Osteoblast (primary cell): ENCODE results near the gene IL2RG. TPM values are rescaled to one million over a fixed set of nuclear protein-coding genes. Genes with fewer than 3 reads are reported as not detected.
A peak's percentile ranks its signal among the peaks of the same experiment; 100 is the strongest.

Experiments used
- DNase-seq: peaks from one replicate; pipeline ENCODE4 v3.0.0; 2011; ENCODE audit warnings: low spot score, mixed read lengths; ENCODE audit not compliant: insufficient read length; ENCODE audit errors: missing footprints
- H2AFZ ChIP-seq: 2 replicates; pipeline ENCODE4 v1.6.0; 2011; ENCODE audit warnings: mild to moderate bottlenecking, low read length
- H3K27ac ChIP-seq: 2 replicates; pipeline ENCODE4 v1.5.1; 2011; ENCODE audit warnings: mild to moderate bottlenecking, low read depth, low read length, moderate library complexity
- H3K27me3 ChIP-seq: 2 replicates; pipeline ENCODE4 v1.6.0; 2012; ENCODE audit warnings: mild to moderate bottlenecking, control low read depth, inconsistent platforms, low read length, moderate library complexity; ENCODE audit not compliant: insufficient read depth
- H3K36me3 ChIP-seq: 2 replicates; pipeline ENCODE4 v1.5.1; 2011; ENCODE audit warnings: mild to moderate bottlenecking, low read length, control low read depth, moderate library complexity; ENCODE audit not compliant: insufficient read depth
- H3K4me1 ChIP-seq: 2 replicates; pipeline ENCODE4 v1.5.1; 2011; ENCODE audit warnings: mild to moderate bottlenecking, low read length, control low read depth, moderate library complexity; ENCODE audit not compliant: insufficient read depth
- H3K4me2 ChIP-seq: 2 replicates; pipeline ENCODE4 v1.6.0; 2011; ENCODE audit warnings: mild to moderate bottlenecking, low read length; ENCODE audit not compliant: insufficient read depth
- H3K4me3 ChIP-seq: fragments of 200-600 bp; sonication (generic); 3 replicates; pipeline ENCODE4 v1.5.1; 2012; ENCODE audit warnings: mild to moderate bottlenecking, low read length, inconsistent platforms; ENCODE audit not compliant: insufficient read depth
- H3K79me2 ChIP-seq: 2 replicates; pipeline ENCODE4 v1.6.0; 2012; ENCODE audit warnings: mild to moderate bottlenecking, low read length, control low read depth, inconsistent platforms; ENCODE audit not compliant: insufficient read depth
- H3K9me3 ChIP-seq: 2 replicates; pipeline ENCODE4 v1.5.1; 2011; ENCODE audit warnings: low read depth, low read length, control low read depth
- H4K20me1 ChIP-seq: 2 replicates; pipeline ENCODE4 v1.6.0; 2012; ENCODE audit warnings: mild to moderate bottlenecking, low read length, control low read depth; ENCODE audit not compliant: insufficient read depth
- CTCF ChIP-seq: IDR thresholded peaks from 2 replicates; pipeline ENCODE4 v1.5.1; 2011; ENCODE audit warnings: mild to moderate bottlenecking, low read depth, low read length, moderate library complexity; ENCODE audit errors: extremely low read depth
- total RNA-seq: library from RNA; depleted of rRNA; stranded (reverse); fragments of >200 nt; gene quantifications from 2 replicates; pipeline ENCODE4 v1.2.3, GENCODE V29; 2012

The IL2RG gene
- not detected in 2 replicates for total RNA-seq

GRCh38 chrX:71111141-71111843, at the start of gene IL2RG:
Gene IL2RG, minus strand, starts transcription at chrX:71111577. Its CDS starts 38 bp downstream, at chrX:71111539.
- DNase-seq = no peak
- Histone ChIP-seq H4K20me1 (no peaks in the 10 kb centered on the region), H2AFZ (no peak within 1 kb of the TSS), H3K4me3 (no peak within 1 kb of the TSS), H3K27ac (no peak within 1 kb of the TSS), H3K4me2 (no peak within 1 kb of the TSS), H3K36me3 (no peaks in the 10 kb centered on the region), H3K9me3 (no peaks in the 10 kb centered on the region), H3K27me3 (peaks cover 9% of the 10 kb centered on the region), H3K4me1 (no peaks in the 10 kb centered on the region), H3K79me2 (no peaks in the 10 kb centered on the region)
- TF ChIP-seq CTCF = no peak

- Histone ChIP-seq H4K20me1 (no peaks in the 10 kb centered on the region), H3K4me3 (no peak overlapping the region), H3K4me2 (no peak overlapping the region), H3K36me3 (no peaks in the 10 kb centered on the region), H3K27ac (no peak overlapping the region), H3K79me2 (no peaks in the 10 kb centered on the region), H2AFZ (no peak overlapping the region), H3K9me3 (no peaks in the 10 kb centered on the region), H3K4me1 (no peaks in the 10 kb centered on the region), H3K27me3 (peaks cover 10% of the 10 kb centered on the region)
- no peak for TF ChIP-seq CTCF
- peak; percentile 35 for DNase-seq
Measured at GRCh38 chrX:71160475-71160874, 49.1 kb upstream of the IL2RG start.

GRCh38 chrX:71159335-71159734, 48.0 kb upstream of the IL2RG start:
- DNase-seq = peak; percentile 35
- H3K79me2 ChIP-seq = no peaks in the 10 kb centered on the region
- no peaks in the 10 kb centered on the region for H3K9me3 ChIP-seq
- no peak overlapping the region for H3K4me3 ChIP-seq
- H3K27ac ChIP-seq = no peak overlapping the region
- H4K20me1 ChIP-seq = no peaks in the 10 kb centered on the region
- H3K27me3 ChIP-seq = peaks cover 5% of the 10 kb centered on the region
- no peak overlapping the region for H3K4me2 ChIP-seq
- H3K36me3 ChIP-seq = no peaks in the 10 kb centered on the region
- no peak overlapping the region for H2AFZ ChIP-seq
- H3K4me1 ChIP-seq = no peaks in the 10 kb centered on the region
- TF ChIP-seq CTCF = no peak

- Histone ChIP-seq H3K36me3 (no peaks in the 10 kb centered on the region), H3K79me2 (no peaks in the 10 kb centered on the region), H3K4me1 (no peaks in the 10 kb centered on the region)
Measured at GRCh38 chrX:71158603-71159002, 47.2 kb upstream of the IL2RG start.

More at GRCh38 chrX:71158603-71159002, 47.2 kb upstream of the IL2RG start:
- no peak for TF ChIP-seq CTCF
- Histone ChIP-seq H3K27ac (no peak overlapping the region), H3K9me3 (no peaks in the 10 kb centered on the region), H3K4me3 (no peak overlapping the region), H4K20me1 (no peaks in the 10 kb centered on the region), H3K27me3 (peaks cover 5% of the 10 kb centered on the region), H2AFZ (no peak overlapping the region), H3K4me2 (no peak overlapping the region)
- no peak for DNase-seq
